ENCODE results near the gene CTU1. TPM values are rescaled to one million over a fixed set of nuclear protein-coding genes. Genes with fewer than 3 reads are reported as not detected.

CTU1 gene
- total and polyA plus RNA-seq, 2 of the 4 experiments (the other 2 are of a cell fraction), result 2.0 to 3.3 TPM

DNA sequence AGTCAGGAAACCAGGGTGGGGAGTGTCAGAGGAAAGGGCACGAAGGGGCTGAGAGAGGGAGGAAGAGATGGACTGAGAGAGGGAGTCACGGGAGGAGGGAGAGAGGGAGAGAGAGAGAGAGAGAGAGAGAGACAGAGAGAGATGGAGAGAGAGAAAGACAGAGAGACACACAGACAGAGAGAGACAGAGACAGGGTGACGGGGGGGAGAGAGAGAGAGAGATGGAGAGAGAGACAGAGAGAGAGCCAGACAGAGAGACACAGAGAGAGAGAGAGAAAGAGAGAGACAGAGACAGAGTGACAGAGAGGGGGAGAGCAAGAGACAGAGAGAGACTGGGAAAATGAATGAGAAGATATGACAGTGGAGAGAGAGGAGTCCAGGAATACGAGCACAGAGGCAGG lies 25.0 kb downstream of the CTU1 start:
- H2BK5ac ChIP-seq (ENCODE audit: low read depth, low read length, poor library complexity, severe bottlenecking), result no peak overlapping the region
- no peak for ATAC-seq (ENCODE audit: low read depth)
- BruUV-seq (replicated peaks), result no TSS peak

More for the DNA sequence above, 25.0 kb downstream of the CTU1 start:
- Histone ChIP-seq H3K56ac (ENCODE audit: extremely low read depth, insufficient read depth, low read length) (no peak overlapping the region), H4K20me1 (ENCODE audit: insufficient read depth, low read length) (no peaks in the 10 kb centered on the region), H3K79me1 (ENCODE audit: low read depth in 1 of 2, low read length in 2 of 2) (no peaks in the 10 kb centered on the region), H3K18ac (ENCODE audit: low read depth, low read length) (no peak overlapping the region), H3K4ac (ENCODE audit: low read depth, low read length) (no peak overlapping the region), H4K5ac (ENCODE audit: low read depth, low read length) (no peak overlapping the region), H3K23ac (ENCODE audit: low read depth, low read length) (no peak overlapping the region), H3K4me3 (ENCODE audit: insufficient read depth, low read depth, low read length) (no peak overlapping the region), H3K9me1 (ENCODE audit: insufficient read depth, low read length) (no peaks in the 10 kb centered on the region), H2BK15ac (ENCODE audit: low read depth, low read length) (no peak overlapping the region), H3K9ac (ENCODE audit: low read depth, low read length) (no peak overlapping the region), H3K4me2 (ENCODE audit: low read depth, low read length) (no peak overlapping the region), H2AFZ (replicated peaks; ENCODE audit: low read length, poor library complexity) (no peak overlapping the region), H3K27me3 (ENCODE audit: control insufficient read depth, insufficient read depth, low read length) (no peaks in the 10 kb centered on the region), H2AK9ac (replicated peaks; ENCODE audit: low read depth, low read length, poor library complexity) (no peak overlapping the region), H4K91ac (ENCODE audit: insufficient read depth, low read depth, low read length) (no peak overlapping the region), H3K36me3 (ENCODE audit: control insufficient read depth, insufficient read depth, low read length) (no peaks in the 10 kb centered on the region), H3K9me3 (ENCODE audit: control insufficient read depth, insufficient read depth, low read length) (no peaks in the 10 kb centered on the region; the same call in none of the 2 replicates), H3K27ac (ENCODE audit: insufficient read depth, low read length) (no peak overlapping the region), H3K14ac (replicated peaks; ENCODE audit: low read depth, low read length) (no peak overlapping the region), H4K8ac (ENCODE audit: low read depth in 2 of 2, low read length in 2 of 2) (no peak overlapping the region), H3K4me1 (ENCODE audit: control insufficient read depth, insufficient read depth, low read length) (no peaks in the 10 kb centered on the region), H2BK20ac (ENCODE audit: low read depth, low read length) (no peak overlapping the region), H2BK120ac (ENCODE audit: low read depth, low read length) (no peak overlapping the region), H2AK5ac (ENCODE audit: low read depth, low read length) (no peak overlapping the region)
- WGBS, 2 experiments (ENCODE audit: extremely low coverage in 2 of 2, insufficient read length in 1 of 2), result 13% methylated on average over 4 of the region's 4 CpGs; no CpG with 5 or more reads in 1 of the 2 experiments
- ChIA-PET CTCF (no interaction called here), POLR2A (ENCODE audit: unreplicated experiment) (no interaction called here)
- dilution Hi-C loops (cut with HindIII; ENCODE audit: low sequenced_read_pairs, unreplicated experiment) (no loop called here), in situ Hi-C loops (cut with MboI; ENCODE audit: low sequenced_read_pairs) (no loop called here), intact Hi-C loops (cut with micrococcal nuclease) (no loop called here)
- TF ChIP-seq, protein P1, sequence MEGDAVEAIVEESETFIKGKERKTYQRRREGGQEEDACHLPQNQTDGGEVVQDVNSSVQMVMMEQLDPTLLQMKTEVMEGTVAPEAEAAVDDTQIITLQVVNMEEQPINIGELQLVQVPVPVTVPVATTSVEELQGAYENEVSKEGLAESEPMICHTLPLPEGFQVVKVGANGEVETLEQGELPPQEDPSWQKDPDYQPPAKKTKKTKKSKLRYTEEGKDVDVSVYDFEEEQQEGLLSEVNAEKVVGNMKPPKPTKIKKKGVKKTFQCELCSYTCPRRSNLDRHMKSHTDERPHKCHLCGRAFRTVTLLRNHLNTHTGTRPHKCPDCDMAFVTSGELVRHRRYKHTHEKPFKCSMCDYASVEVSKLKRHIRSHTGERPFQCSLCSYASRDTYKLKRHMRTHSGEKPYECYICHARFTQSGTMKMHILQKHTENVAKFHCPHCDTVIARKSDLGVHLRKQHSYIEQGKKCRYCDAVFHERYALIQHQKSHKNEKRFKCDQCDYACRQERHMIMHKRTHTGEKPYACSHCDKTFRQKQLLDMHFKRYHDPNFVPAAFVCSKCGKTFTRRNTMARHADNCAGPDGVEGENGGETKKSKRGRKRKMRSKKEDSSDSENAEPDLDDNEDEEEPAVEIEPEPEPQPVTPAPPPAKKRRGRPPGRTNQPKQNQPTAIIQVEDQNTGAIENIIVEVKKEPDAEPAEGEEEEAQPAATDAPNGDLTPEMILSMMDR (conservative IDR thresholded peaks at IDR 0.05; ENCODE audit: low read depth, low read length), result no peak
- TF ChIP-seq MAZ (IDR thresholded peaks at IDR 0.05; ENCODE audit: borderline replicate concordance, low read depth, low read length), result no peak
- no peak for TF ChIP-seq MXI1 (IDR thresholded peaks at IDR 0.05; ENCODE audit: borderline replicate concordance, low read depth, low read length)
- TF ChIP-seq NFE2L2 (IDR thresholded peaks at IDR 0.05; ENCODE audit: low read depth, low read length), result no peak
- TF ChIP-seq FOS (IDR thresholded peaks at IDR 0.05; ENCODE audit: low read depth, low read length), result no peak
- no peak for DNase-seq

Data from IMR-90 (cell line).